Measurements from ENCODE around the gene PLA1A. TPM values are rescaled to one million over a fixed set of nuclear protein-coding genes. Genes with fewer than 3 reads are reported as not detected.

PLA1A gene
- total RNA-seq, 2 donors from 2014 or later: 4.4 TPM; not detected in 1

DNA sequence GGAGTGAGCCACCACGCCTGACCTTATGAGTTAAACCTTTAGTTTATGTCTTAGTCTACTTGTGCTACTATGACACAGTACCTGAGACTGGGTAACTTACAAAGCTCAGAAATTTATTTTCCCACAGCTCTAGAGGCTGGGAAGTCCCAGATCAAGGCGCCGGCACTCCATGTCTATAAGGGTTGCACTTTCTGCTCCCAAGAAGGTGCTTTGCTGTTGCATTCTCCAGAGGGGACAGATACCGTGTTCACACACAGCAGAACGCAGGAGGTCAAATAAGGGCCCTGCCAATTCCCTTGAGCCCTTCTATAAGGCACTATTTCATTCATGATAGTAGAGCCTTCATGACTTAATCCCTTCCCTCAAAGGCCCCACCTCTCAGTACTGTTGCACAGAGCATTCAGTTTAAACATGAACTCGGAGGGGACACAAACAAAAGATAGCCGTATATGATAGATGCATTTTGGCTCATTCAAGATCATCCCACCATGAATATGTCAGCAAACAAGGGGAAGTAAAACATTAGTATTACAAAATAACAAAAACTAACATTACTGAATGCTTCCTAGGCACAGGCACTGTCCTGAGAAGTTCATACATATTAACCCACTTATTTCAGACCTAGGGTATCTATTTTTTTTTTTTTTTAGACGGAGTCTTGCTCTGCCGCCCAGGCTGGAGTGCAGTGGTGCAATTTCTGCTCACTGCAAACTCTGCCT lies 26.5 kb downstream of the PLA1A start:
- Histone ChIP-seq H3K36me3 (replicated peaks in 1 of 2; ENCODE audit: insufficient read depth in 1 of 2, low read depth in 2 of 2) (no peaks in the 10 kb centered on the region), H3K4me1 (no peaks in the 10 kb centered on the region), H3K27me3 (no peaks in the 10 kb centered on the region), H3K9me3 (no peaks in the 10 kb centered on the region), H3K27ac (no peak overlapping the region), H3K4me3 (no peak overlapping the region)
- DNase-seq: no peak
- TF ChIP-seq, protein P1, sequence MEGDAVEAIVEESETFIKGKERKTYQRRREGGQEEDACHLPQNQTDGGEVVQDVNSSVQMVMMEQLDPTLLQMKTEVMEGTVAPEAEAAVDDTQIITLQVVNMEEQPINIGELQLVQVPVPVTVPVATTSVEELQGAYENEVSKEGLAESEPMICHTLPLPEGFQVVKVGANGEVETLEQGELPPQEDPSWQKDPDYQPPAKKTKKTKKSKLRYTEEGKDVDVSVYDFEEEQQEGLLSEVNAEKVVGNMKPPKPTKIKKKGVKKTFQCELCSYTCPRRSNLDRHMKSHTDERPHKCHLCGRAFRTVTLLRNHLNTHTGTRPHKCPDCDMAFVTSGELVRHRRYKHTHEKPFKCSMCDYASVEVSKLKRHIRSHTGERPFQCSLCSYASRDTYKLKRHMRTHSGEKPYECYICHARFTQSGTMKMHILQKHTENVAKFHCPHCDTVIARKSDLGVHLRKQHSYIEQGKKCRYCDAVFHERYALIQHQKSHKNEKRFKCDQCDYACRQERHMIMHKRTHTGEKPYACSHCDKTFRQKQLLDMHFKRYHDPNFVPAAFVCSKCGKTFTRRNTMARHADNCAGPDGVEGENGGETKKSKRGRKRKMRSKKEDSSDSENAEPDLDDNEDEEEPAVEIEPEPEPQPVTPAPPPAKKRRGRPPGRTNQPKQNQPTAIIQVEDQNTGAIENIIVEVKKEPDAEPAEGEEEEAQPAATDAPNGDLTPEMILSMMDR (IDR thresholded peaks at IDR 0.05): no peak
- ATAC-seq: no peak
- intact Hi-C loops (cut with DNase I): no loop called here
- 87 to 88% methylated on average over 9 of the region's 9 CpGs for WGBS, 2 donors

DNA sequence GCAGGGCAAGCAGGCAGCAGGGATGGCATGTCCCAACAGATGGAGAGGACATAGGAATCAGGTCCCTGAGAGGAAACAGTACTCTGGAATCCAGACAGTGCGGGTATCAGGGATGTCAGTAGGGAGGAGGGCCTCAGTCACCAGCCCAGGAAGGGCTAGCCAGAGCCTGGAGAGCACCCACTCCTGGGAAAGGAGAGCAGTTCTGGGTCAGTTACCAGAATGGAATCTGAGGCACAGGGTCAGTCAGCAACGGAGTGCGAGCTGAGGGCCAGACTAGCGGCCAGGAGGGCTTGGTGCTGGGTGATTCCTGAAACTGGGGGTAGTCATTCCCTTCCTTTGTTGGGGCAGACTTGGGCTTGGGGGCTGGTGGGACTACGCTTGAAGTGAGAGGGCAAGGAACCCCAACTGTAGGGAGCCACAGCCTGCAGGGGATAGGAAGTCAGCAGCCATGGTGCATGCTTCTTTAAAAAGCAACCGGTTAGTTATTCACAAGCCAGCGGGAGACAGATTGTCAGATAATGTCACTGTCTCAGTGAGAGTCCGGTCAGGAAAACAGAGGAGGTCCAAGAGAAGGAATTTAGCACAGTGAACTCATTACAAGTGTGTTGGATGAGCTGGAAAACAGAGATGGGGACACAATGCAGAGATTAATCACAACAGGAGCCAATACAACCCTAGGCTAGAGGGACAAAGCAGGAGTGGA lies 27.9 kb downstream of the PLA1A start:
- Histone ChIP-seq H3K36me3 (replicated peaks in 1 of 2; ENCODE audit: insufficient read depth in 1 of 2, low read depth in 2 of 2) (no peaks in the 10 kb centered on the region), H3K4me1 (no peaks in the 10 kb centered on the region), H3K27ac (no peak overlapping the region), H3K27me3 (no peaks in the 10 kb centered on the region), H3K9me3 (no peaks in the 10 kb centered on the region), H3K4me3 (no peak overlapping the region)
- TF ChIP-seq, protein P1 (IDR thresholded peaks at IDR 0.05): no peak
- TF ChIP-seq POLR2A (IDR thresholded peaks at IDR 0.05): no peak
- DNase-seq: no peak
- no peak for ATAC-seq
- intact Hi-C loops (cut with DNase I): no loop called here
- 75 to 88% methylated on average over 8 of the region's 8 CpGs for WGBS, 2 donors

DNA sequence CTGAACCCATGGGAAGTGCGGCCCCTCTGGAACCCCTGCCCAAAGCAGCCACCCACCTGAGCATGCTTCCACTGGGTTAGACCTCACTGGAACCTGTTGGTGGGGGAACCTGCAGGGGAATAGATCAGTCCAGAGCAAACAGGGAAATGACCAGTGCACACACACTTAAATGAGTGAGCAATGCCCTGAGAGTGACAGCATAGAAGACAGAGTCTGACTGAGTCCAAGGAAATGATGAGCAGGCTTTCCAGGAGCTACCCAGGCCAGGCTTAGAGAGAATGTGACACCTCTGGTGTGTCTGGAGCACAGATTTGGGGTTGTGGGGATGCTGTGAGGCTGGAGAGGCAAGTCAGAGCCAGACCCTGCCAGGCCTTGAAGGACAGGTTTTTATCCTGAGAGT lies 28.5 kb downstream of the PLA1A start:
- no peak overlapping the region for H3K27ac ChIP-seq
- TF ChIP-seq POLR2A (IDR thresholded peaks at IDR 0.05): no peak
- TF ChIP-seq, protein P1 (IDR thresholded peaks at IDR 0.05): no peak
- H3K36me3 ChIP-seq (replicated peaks in 1 of 2; ENCODE audit: insufficient read depth in 1 of 2, low read depth in 2 of 2): no peaks in the 10 kb centered on the region
- no peak overlapping the region for H3K4me3 ChIP-seq
- intact Hi-C loops (cut with DNase I): no loop called here
- DNase-seq (no peak), ATAC-seq (no peak)
- H3K4me1 ChIP-seq: no peaks in the 10 kb centered on the region
- 78 to 82% methylated on average over 1 of the region's 1 CpG for WGBS, 2 donors
- H3K9me3 ChIP-seq: no peaks in the 10 kb centered on the region
- no peaks in the 10 kb centered on the region for H3K27me3 ChIP-seq

DNA sequence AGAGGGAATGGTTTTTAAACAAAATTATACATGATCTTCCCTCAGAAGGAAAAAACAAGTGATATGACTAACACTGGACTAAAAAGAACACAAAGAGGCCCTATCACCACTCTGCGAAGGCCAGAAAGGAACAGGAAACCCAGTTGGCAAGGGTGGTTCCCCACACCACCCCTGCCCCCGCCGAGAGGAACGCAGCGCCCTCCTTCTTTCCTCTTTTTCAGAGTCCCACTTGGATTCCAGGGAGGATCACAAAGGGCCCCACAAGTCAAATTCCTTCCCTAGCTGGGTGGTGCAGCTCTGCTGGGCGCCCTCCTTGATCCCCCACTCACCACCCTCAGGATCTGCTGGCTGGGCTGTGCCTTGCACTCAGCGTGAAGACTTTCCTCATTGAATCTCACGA lies 29.8 kb downstream of the PLA1A start:
- H3K4me1 ChIP-seq: peaks cover 3% of the 10 kb centered on the region

More for the DNA sequence above, 29.8 kb downstream of the PLA1A start:
- TF ChIP-seq, protein P1 (IDR thresholded peaks at IDR 0.05): no peak
- no peak for TF ChIP-seq POLR2A (IDR thresholded peaks at IDR 0.05)
- Histone ChIP-seq H3K4me3 (no peak overlapping the region), H3K36me3 (replicated peaks in 1 of 2; ENCODE audit: insufficient read depth in 1 of 2, low read depth in 2 of 2) (no peaks in the 10 kb centered on the region), H3K27ac (no peak overlapping the region), H3K27me3 (no peaks in the 10 kb centered on the region), H3K9me3 (no peaks in the 10 kb centered on the region)
- intact Hi-C loops (cut with DNase I): no loop called here
- DNase-seq (peak in 1 of 4 donors; percentile 31), ATAC-seq (no peak)
- 65 to 77% methylated on average over 8 of the region's 8 CpGs for WGBS, 2 donors
